Neural cell (in vitro differentiated cells): ENCODE data around the gene ASAP3. TPM values are rescaled to one million over a fixed set of nuclear protein-coding genes. Genes with fewer than 3 reads are reported as not detected.

ENCODE experiments used
- H2AFZ ChIP-seq: fragments of 200-600, 300-800 bp; sonication (generic), shearing (Covaris generic); 2 replicates; pipeline ENCODE4 v1.6.0; 2014; ENCODE audit warnings: low read depth, mild to moderate bottlenecking, antibody characterized with exemption, low read length, moderate library complexity
- H3F3A ChIP-seq: fragments of 200-600 bp; shearing (Covaris generic); 2 replicates; pipeline ENCODE4 v1.6.1; 2016; ENCODE audit warnings: mild to moderate bottlenecking, moderate library complexity, mixed read lengths, antibody characterized with exemption, low read length; ENCODE audit not compliant: insufficient read depth, poor library complexity, severe bottlenecking
- H3K27ac ChIP-seq: fragments of 200-600, 300-800 bp; sonication (generic), shearing (Covaris generic); 2 replicates; pipeline ENCODE4 v1.5.1; 2014; ENCODE audit warnings: mild to moderate bottlenecking, low read length, moderate library complexity
- H3K27me3 ChIP-seq: fragments of 300-800, 200-600 bp; sonication (generic), shearing (Covaris generic); 2 replicates; pipeline ENCODE4 v1.6.0; 2014; ENCODE audit warnings: mild to moderate bottlenecking, low read depth, low read length, moderate library complexity; ENCODE audit not compliant: insufficient read depth
- H3K36me3 ChIP-seq: fragments of 300-800, 200-600 bp; sonication (generic), shearing (Covaris generic); 2 replicates; pipeline ENCODE4 v1.5.1; 2014; ENCODE audit warnings: mild to moderate bottlenecking, antibody characterized with exemption, low read length, moderate library complexity; ENCODE audit not compliant: insufficient read depth
- H3K4me2 ChIP-seq: fragments of 300-800, 200-600 bp; sonication (generic), shearing (Covaris generic); 2 replicates; pipeline ENCODE4 v1.6.0; 2014; ENCODE audit warnings: mild to moderate bottlenecking, low read length
- H3K4me3 ChIP-seq: fragments of 300-800, 200-600 bp; sonication (generic), shearing (Covaris generic); 2 replicates; pipeline ENCODE4 v1.5.1; 2014; ENCODE audit warnings: mild to moderate bottlenecking, low read length, moderate library complexity
- H3K79me2 ChIP-seq: fragments of 200-600 bp; shearing (Covaris generic); replicated peaks from 2 replicates; pipeline ENCODE4 v1.6.0; 2014; ENCODE audit warnings: mild to moderate bottlenecking, low read length, moderate library complexity; ENCODE audit not compliant: insufficient read depth
- H3K9ac ChIP-seq: fragments of 300-800, 200-600 bp; sonication (generic), shearing (Covaris generic); 2 replicates; pipeline ENCODE4 v1.6.1; 2016; ENCODE audit warnings: mild to moderate bottlenecking, low read length, mixed read lengths
- H3K9me2 ChIP-seq: fragments of 200-600 bp; shearing (Covaris generic); 2 replicates; pipeline ENCODE4 v1.6.1; 2016; ENCODE audit warnings: mild to moderate bottlenecking, low read length, mixed read lengths; ENCODE audit not compliant: insufficient read depth
- H3K9me3 ChIP-seq: fragments of 200-600, 300-800 bp; sonication (generic), shearing (Covaris generic); 2 replicates; pipeline ENCODE4 v1.6.1; 2016; ENCODE audit warnings: mild to moderate bottlenecking, mixed run types, low read length, moderate library complexity, mixed read lengths
- H4K20me1 ChIP-seq: fragments of 200-600 bp; shearing (Covaris generic); 2 replicates; pipeline ENCODE4 v1.6.1; 2016; ENCODE audit warnings: mild to moderate bottlenecking, mixed run types; ENCODE audit not compliant: insufficient read depth
- EP300 ChIP-seq: fragments of 450-650 bp; conservative IDR thresholded peaks from 2 replicates; pipeline ENCODE4 v1.6.1; 2014; ENCODE audit warnings: antibody characterized with exemption, mild to moderate bottlenecking, moderate library complexity; ENCODE audit not compliant: poor library complexity, severe bottlenecking
- EZH2 ChIP-seq: fragments of 200-600, 300-800 bp; shearing (Covaris generic), sonication (generic); IDR thresholded peaks from 2 replicates; pipeline ENCODE4 v1.6.1; 2014; ENCODE audit warnings: antibody characterized with exemption, low read length, borderline replicate concordance, mild to moderate bottlenecking; ENCODE audit not compliant: insufficient read depth, poor library complexity, severe bottlenecking
- MXI1 ChIP-seq: fragments of 450-650 bp; conservative IDR thresholded peaks from 2 replicates; pipeline ENCODE4 v1.6.1; 2014; ENCODE audit warnings: antibody characterized with exemption, mild to moderate bottlenecking; ENCODE audit not compliant: poor library complexity, severe bottlenecking
- POLR2AphosphoS5 ChIP-seq: IDR thresholded peaks from 2 replicates; pipeline ENCODE4 v1.6.1; 2012
- RAD21 ChIP-seq: fragments of 450-650 bp; conservative IDR thresholded peaks from 2 replicates; pipeline ENCODE4 v1.6.1; 2014; ENCODE audit warnings: antibody characterized with exemption, mild to moderate bottlenecking, moderate library complexity
- REST ChIP-seq: IDR thresholded peaks from 2 replicates; pipeline ENCODE4 v1.6.1; 2012; ENCODE audit warnings: borderline replicate concordance
- SMC3 ChIP-seq: fragments of 450-650 bp; conservative IDR thresholded peaks from 2 replicates; pipeline ENCODE4 v1.6.1; 2014; ENCODE audit warnings: antibody characterized with exemption, mild to moderate bottlenecking, moderate library complexity; ENCODE audit not compliant: poor library complexity
- TAF1 ChIP-seq: IDR thresholded peaks from 2 replicates; pipeline ENCODE4 v1.6.1; 2012; ENCODE audit warnings: low read depth
- polyA plus RNA-seq: library from polyadenylated mRNA; depleted of rRNA; stranded (reverse); fragments of >200 nt; gene quantifications from 2 replicates; pipeline ENCODE4 v1.2.3, GENCODE V29; 2014
- TF ChIP-seq, protein P1 (sequence below): fragments of 450-650 bp; IDR thresholded peaks from 2 replicates; pipeline ENCODE4 v1.5.1; 2014; ENCODE audit warnings: antibody characterized with exemption, mild to moderate bottlenecking, moderate library complexity; ENCODE audit not compliant: poor library complexity, severe bottlenecking

The ASAP3 gene
- polyA plus RNA-seq, 1 donor from 2014 or later: 24.9 TPM

GRCh38 chr1:23405946-23406345 is 78.0 kb downstream of the ASAP3 start:
- Histone ChIP-seq H2AFZ (no peak overlapping the region), H3K4me2 (no peak overlapping the region), H3K27me3 (no peaks in the 10 kb centered on the region), H3K9me3 (no peaks in the 10 kb centered on the region), H3F3A (no peaks in the 10 kb centered on the region), H4K20me1 (no peaks in the 10 kb centered on the region), H3K79me2 (no peaks in the 10 kb centered on the region), H3K4me3 (no peak overlapping the region), H3K36me3 (no peaks in the 10 kb centered on the region), H3K9me2 (no peaks in the 10 kb centered on the region), H3K27ac (no peak overlapping the region), H3K9ac (no peak overlapping the region)
- TF ChIP-seq RAD21 (no peak), POLR2AphosphoS5 (no peak)

GRCh38 chr1:23403735-23404486 is 80.1 kb downstream of the ASAP3 start:
- Histone ChIP-seq H3K9ac (no peak overlapping the region), H3K27ac (no peak overlapping the region)
- TF ChIP-seq REST: no peak
- peak; percentile 73 for TF ChIP-seq RAD21
- TF ChIP-seq SMC3: peak; percentile 78
- TF ChIP-seq, protein P1, sequence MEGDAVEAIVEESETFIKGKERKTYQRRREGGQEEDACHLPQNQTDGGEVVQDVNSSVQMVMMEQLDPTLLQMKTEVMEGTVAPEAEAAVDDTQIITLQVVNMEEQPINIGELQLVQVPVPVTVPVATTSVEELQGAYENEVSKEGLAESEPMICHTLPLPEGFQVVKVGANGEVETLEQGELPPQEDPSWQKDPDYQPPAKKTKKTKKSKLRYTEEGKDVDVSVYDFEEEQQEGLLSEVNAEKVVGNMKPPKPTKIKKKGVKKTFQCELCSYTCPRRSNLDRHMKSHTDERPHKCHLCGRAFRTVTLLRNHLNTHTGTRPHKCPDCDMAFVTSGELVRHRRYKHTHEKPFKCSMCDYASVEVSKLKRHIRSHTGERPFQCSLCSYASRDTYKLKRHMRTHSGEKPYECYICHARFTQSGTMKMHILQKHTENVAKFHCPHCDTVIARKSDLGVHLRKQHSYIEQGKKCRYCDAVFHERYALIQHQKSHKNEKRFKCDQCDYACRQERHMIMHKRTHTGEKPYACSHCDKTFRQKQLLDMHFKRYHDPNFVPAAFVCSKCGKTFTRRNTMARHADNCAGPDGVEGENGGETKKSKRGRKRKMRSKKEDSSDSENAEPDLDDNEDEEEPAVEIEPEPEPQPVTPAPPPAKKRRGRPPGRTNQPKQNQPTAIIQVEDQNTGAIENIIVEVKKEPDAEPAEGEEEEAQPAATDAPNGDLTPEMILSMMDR: peak; percentile 83

GRCh38 chr1:23403355-23403734 is 80.6 kb downstream of the ASAP3 start:
- no peak overlapping the region for H3K4me2 ChIP-seq
- H3K4me3 ChIP-seq: no peak overlapping the region
- H3K27ac ChIP-seq: no peak overlapping the region
- H3K9me2 ChIP-seq: no peaks in the 10 kb centered on the region
- no peaks in the 10 kb centered on the region for H3K79me2 ChIP-seq
- H3F3A ChIP-seq: no peaks in the 10 kb centered on the region
- no peaks in the 10 kb centered on the region for H3K27me3 ChIP-seq
- H3K36me3 ChIP-seq: no peaks in the 10 kb centered on the region
- no peak overlapping the region for H3K9ac ChIP-seq
- TF ChIP-seq SMC3 (no peak), MXI1 (no peak), REST (no peak), RAD21 (no peak), EP300 (no peak), TAF1 (no peak), EZH2 (no peak), POLR2AphosphoS5 (no peak)
- TF ChIP-seq, protein P1: no peak
- H2AFZ ChIP-seq: no peak overlapping the region
- no peaks in the 10 kb centered on the region for H3K9me3 ChIP-seq
- H4K20me1 ChIP-seq: no peaks in the 10 kb centered on the region

More at GRCh38 chr1:23403735-23404486, 80.1 kb downstream of the ASAP3 start:
- Histone ChIP-seq H3K79me2 (no peaks in the 10 kb centered on the region), H3F3A (no peaks in the 10 kb centered on the region), H3K4me2 (no peak overlapping the region), H3K36me3 (no peaks in the 10 kb centered on the region), H3K9me3 (no peaks in the 10 kb centered on the region), H2AFZ (no peak overlapping the region), H4K20me1 (no peaks in the 10 kb centered on the region), H3K4me3 (no peak overlapping the region), H3K9me2 (no peaks in the 10 kb centered on the region), H3K27me3 (no peaks in the 10 kb centered on the region)
